H1 (cell line): ENCODE data around the gene ANKMY2. TPM values are rescaled to one million over a fixed set of nuclear protein-coding genes. Genes with fewer than 3 reads are reported as not detected.

Source experiments
- CTCF ChIA-PET: fragments of 300-600 bp; sonication (Branson Sonifier 250); formaldehyde crosslinking; loops from one replicate; lab custom pipeline; 2021; ENCODE audit not compliant: partially characterized antibody; lab: Charles Lee
- POLR2A ChIA-PET: fragments of 300-600 bp; sonication (Branson Sonifier 250); formaldehyde crosslinking; loops from one replicate; lab custom pipeline; 2021; ENCODE audit warnings: inconsistent platforms; ENCODE audit not compliant: partially characterized antibody; lab: Charles Lee
- DNase-seq, 2 experiments: peaks; one replicate each; pipeline versions ENCODE4 v3.0.0 to v3.0.0-alpha.2; 2010 to 2022; ENCODE audit warnings: low spot score in 2 of 2, low read depth in 1 of 2, mixed read lengths in 1 of 2
- FAIRE-seq: peaks from 2 replicates; lab custom pipeline; 2011; peaks lifted over from hg19 to GRCh38; lab: Jason Lieb, UNC
- H2AFZ ChIP-seq: 2 replicates; pipeline ENCODE4 v1.8.1; 2012; ENCODE audit warnings: low read length, inconsistent platforms
- H2AK5ac ChIP-seq: 2 replicates; pipeline ENCODE4 v1.6.1; 2013; ENCODE audit warnings: low read depth, low read length
- H2BK120ac ChIP-seq: replicated peaks from 2 replicates; pipeline ENCODE3; 2013; ENCODE audit warnings: low read depth, low read length, inconsistent platforms
- H2BK12ac ChIP-seq: 2 replicates; pipeline ENCODE4 v1.6.1; 2013; ENCODE audit warnings: low read depth, low read length
- H2BK15ac ChIP-seq: 2 replicates; pipeline ENCODE4 v1.6.1; 2013; ENCODE audit warnings: low read length
- H2BK20ac ChIP-seq: 2 replicates; pipeline ENCODE4 v1.6.1; 2013; ENCODE audit warnings: low read length
- H2BK5ac ChIP-seq: 2 replicates; pipeline ENCODE4 v1.6.1; 2013; ENCODE audit warnings: low read depth, low read length
- H3K14ac ChIP-seq: 2 replicates; pipeline ENCODE4 v1.6.1; 2013; ENCODE audit warnings: inconsistent platforms; ENCODE audit not compliant: insufficient read length
- H3K18ac ChIP-seq: 2 replicates; pipeline ENCODE4 v1.6.1; 2013; ENCODE audit warnings: low read length; ENCODE audit errors: extremely low read depth
- H3K23ac ChIP-seq: 2 replicates; pipeline ENCODE4 v1.6.1; 2013; ENCODE audit warnings: inconsistent platforms; ENCODE audit not compliant: insufficient read length
- H3K23me2 ChIP-seq: 2 replicates; pipeline ENCODE4 v1.6.1; 2013; ENCODE audit warnings: low read depth, low read length
- H3K27ac ChIP-seq: 2 replicates; pipeline ENCODE4 v1.6.1; 2011; ENCODE audit warnings: low read depth, low read length, inconsistent platforms
- H3K27me3 ChIP-seq, 4 experiments: replicated peaks in 1 of 4; 1 replicate in 1 of 4; 2 replicates in 3 of 4; pipeline versions ENCODE4 v1.6.1 to v1.8.1; 2011 to 2013; ENCODE audit warnings: low read length in 3 of 4, mild to moderate bottlenecking in 3 of 4, inconsistent platforms in 2 of 4, mixed read lengths in 2 of 4, moderate library complexity in 1 of 4; ENCODE audit not compliant: control insufficient read depth in 3 of 4, insufficient read depth in 3 of 4; ENCODE audit errors: extremely low read depth in 1 of 4
- H3K36me3 ChIP-seq, 4 experiments: 2 replicates each; pipeline versions ENCODE4 v1.6.1 to v1.8.1; 2011 to 2013; ENCODE audit warnings: mild to moderate bottlenecking in 4 of 4, low read length in 3 of 4, moderate library complexity in 2 of 4, control low read depth in 1 of 4, inconsistent platforms in 1 of 4; ENCODE audit not compliant: insufficient read depth in 4 of 4, control insufficient read depth in 2 of 4
- H3K4ac ChIP-seq: replicated peaks from 2 replicates; pipeline ENCODE3; 2013; ENCODE audit warnings: low read length, low read depth, mixed read lengths, inconsistent platforms; ENCODE audit not compliant: insufficient read length
- H3K4me1 ChIP-seq, 4 experiments: replicated peaks in 1 of 4; 1 replicate in 1 of 4; 2 replicates in 3 of 4; pipeline versions ENCODE4 v1.6.1 to v1.8.1; 2011 to 2013; ENCODE audit warnings: low read length in 3 of 4, inconsistent platforms in 2 of 4, mixed read lengths in 1 of 4; ENCODE audit not compliant: insufficient read depth in 4 of 4, control insufficient read depth in 3 of 4
- H3K4me2 ChIP-seq, 2 experiments: 2 replicates each; pipeline versions ENCODE4 v1.6.1 to v1.8.1; 2011 to 2013; ENCODE audit warnings: low read depth in 2 of 2, low read length in 2 of 2, control low read depth in 1 of 2, inconsistent platforms in 1 of 2, mild to moderate bottlenecking in 1 of 2; ENCODE audit not compliant: insufficient read depth in 1 of 2
- H3K4me3 ChIP-seq, 4 experiments: fragments of 200-600, 300-600 bp in 1 of 4; sonication (generic), shearing (Covaris generic), sonication (Bioruptor Twin) in 1 of 4; 2 replicates each; pipeline versions ENCODE4 v1.5.1 to v1.8.1; 2011 to 2016; ENCODE audit warnings: low read length in 4 of 4, low read depth in 3 of 4, control low read depth in 2 of 4, inconsistent platforms in 2 of 4, mild to moderate bottlenecking in 2 of 4, mixed read lengths in 1 of 4, moderate library complexity in 1 of 4; ENCODE audit not compliant: insufficient read depth in 2 of 4; ENCODE audit errors: extremely low read depth in 1 of 4
- H3K56ac ChIP-seq: replicated peaks from 2 replicates; pipeline ENCODE3; 2013; ENCODE audit warnings: low read depth, mild to moderate bottlenecking, mixed read lengths, low read length, inconsistent platforms; ENCODE audit not compliant: insufficient read length
- H3K79me1 ChIP-seq: 2 replicates; pipeline ENCODE4 v1.6.1; 2013; ENCODE audit warnings: low read depth, low read length, control low read depth
- H3K79me2 ChIP-seq, 2 experiments: 2 replicates each; pipeline versions ENCODE4 v1.6.1 to v1.8.1; 2012 to 2013; ENCODE audit warnings: low read length in 2 of 2, mild to moderate bottlenecking in 2 of 2, inconsistent platforms in 1 of 2; ENCODE audit not compliant: insufficient read depth in 2 of 2, control insufficient read depth in 1 of 2
- H3K9ac ChIP-seq, 4 experiments: replicated peaks in 1 of 4; 1 replicate in 1 of 4; 2 replicates in 3 of 4; pipeline versions ENCODE4 v1.6.1 to v1.8.1; 2011 to 2013; ENCODE audit warnings: low read depth in 3 of 4, low read length in 3 of 4, control low read depth in 2 of 4, mild to moderate bottlenecking in 2 of 4, moderate library complexity in 2 of 4, inconsistent platforms in 1 of 4; ENCODE audit errors: extremely low read depth in 1 of 4
- H3K9me3 ChIP-seq, 2 experiments: 2 replicates each; pipeline versions ENCODE4 v1.6.1 to v1.8.1; 2012 to 2013; ENCODE audit warnings: mild to moderate bottlenecking in 2 of 2, moderate library complexity in 2 of 2, control low read depth in 1 of 2, inconsistent platforms in 1 of 2, low read depth in 1 of 2, low read length in 1 of 2, mixed read lengths in 1 of 2; ENCODE audit not compliant: insufficient read depth in 2 of 2
- H4K20me1 ChIP-seq, 2 experiments: replicated peaks in 1 of 2; 2 replicates each; pipeline versions ENCODE3 to v1.8.1; 2011 to 2013; ENCODE audit warnings: inconsistent platforms in 2 of 2, low read length in 2 of 2, mild to moderate bottlenecking in 1 of 2; ENCODE audit not compliant: insufficient read depth in 2 of 2, control insufficient read depth in 1 of 2
- H4K5ac ChIP-seq: 2 replicates; pipeline ENCODE4 v1.6.1; 2013; ENCODE audit warnings: low read length, low read depth, mixed read lengths, inconsistent platforms; ENCODE audit not compliant: insufficient read length
- H4K8ac ChIP-seq: 2 replicates; pipeline ENCODE4 v1.8.0; 2013; ENCODE audit warnings: mild to moderate bottlenecking, moderate library complexity, low read length, inconsistent platforms; ENCODE audit not compliant: insufficient read depth; ENCODE audit errors: extremely low read depth
- H4K91ac ChIP-seq: replicated peaks from 2 replicates; pipeline ENCODE3; 2013; ENCODE audit warnings: low read length, mixed read lengths, inconsistent platforms; ENCODE audit not compliant: insufficient read length
- CBX5 ChIP-seq: fragments of 300-800, 300-1000 bp; sonication (generic); IDR thresholded peaks from 2 replicates; pipeline ENCODE4 v1.7.1; 2016; ENCODE audit warnings: antibody characterized with exemption, low read length, low read depth
- JUN ChIP-seq: IDR thresholded peaks from 2 replicates; pipeline ENCODE4 v1.6.1; 2011; ENCODE audit warnings: low read depth, mild to moderate bottlenecking, improper control_type of control experiment, low read length
- MAFK ChIP-seq: IDR thresholded peaks from 2 replicates; pipeline ENCODE4 v1.6.1; 2012; ENCODE audit warnings: low read depth, mild to moderate bottlenecking, improper control_type of control experiment, low read length
- WGBS, 2 experiments: shearing (Covaris generic) in 1 of 2; methylation state at CpG; one replicate each; pipeline versions ENCODE4 v1.1.6 to v1.1.7; 2013 to 2015; ENCODE audit warnings: low lambda C conversion rate in 2 of 2, mixed read lengths in 2 of 2, inconsistent platforms in 1 of 2, low coverage in 1 of 2, missing lambda C conversion rate in 1 of 2; ENCODE audit not compliant: insufficient replicate concordance in 2 of 2, insufficient coverage in 1 of 2, insufficient read length in 1 of 2; ENCODE audit errors: extremely low coverage in 1 of 2, missing lambda C conversion rate in 1 of 2; 5-methylcytosine and 5-hydroxymethylcytosine counted together
- polyA plus RNA-seq, 7 experiments: library from polyadenylated mRNA; depleted of rRNA in 3 of 7; stranded (reverse) in 5 of 7; unstranded in 2 of 7; fragments of >200 nt in 5 of 7; fragments of 200-250 nt in 2 of 7; gene quantifications; 1 replicate in 5 of 7; 2 replicates in 1 of 7; 4 replicates in 1 of 7; pipeline versions ENCODE4 v1.2.1 to v1.2.3, GENCODE V29; 2011 to 2013; ENCODE audit warnings: missing spikeins in 2 of 7, mixed read lengths in 2 of 7
- total RNA-seq: library from RNA; stranded (reverse); fragmentation: NEBNext Ultra II Directional; extraction: Animal tissue kit (Norgen Biotek cat#: 25700); gene quantifications from 2 replicates; pipeline ENCODE4 v1.2.1, GENCODE V29; 2021

Gene ANKMY2
- total and polyA plus RNA-seq, 2 of the 8 experiments (the other 6 are each of a cell fraction or from before 2014, with no cell fraction given): 5.2 to 9.3 TPM

GRCh38 chr7:16587790-16588189 lies 57.8 kb downstream of the ANKMY2 start:
- no peak overlapping the region for H2BK12ac ChIP-seq
- no peak overlapping the region for H2BK5ac ChIP-seq
- H3K79me1 ChIP-seq: no peaks in the 10 kb centered on the region
- TF ChIP-seq MAFK (no peak), JUN (no peak), CBX5 (no peak)
- H3K14ac ChIP-seq: no peak overlapping the region
- no peak overlapping the region for H3K23ac ChIP-seq
- H4K91ac ChIP-seq: no peak overlapping the region
- no peaks in the 10 kb centered on the region for H4K20me1 ChIP-seq
- ChIA-PET CTCF (interaction anchor here (0.6 to 2.4 kb wide), 5 partner anchors 23 to 252 kb away, joined by 3 to 7 read pairs (median 3); no protein-coding TSS in a partner anchor), POLR2A (interaction anchor here (1.0 kb wide), 1 partner anchor 58 kb away, joined by 3 read pairs; the partner anchor contains the start of genes ANKMY2 and BZW2)
- no peak overlapping the region for H2AK5ac ChIP-seq
- H3K4me1 ChIP-seq: no peaks in the 10 kb centered on the region
- WGBS, 2 experiments: 88% methylated on average over 6 of the region's 6 CpGs; no CpG with 5 or more reads in 1 of the 2 experiments
- H3K18ac ChIP-seq: no peak overlapping the region
- H2BK15ac ChIP-seq: no peak overlapping the region
- H2AFZ ChIP-seq: no peak overlapping the region
- no peak overlapping the region for H2BK20ac ChIP-seq
- FAIRE-seq: no peak
- no peak overlapping the region for H3K9ac ChIP-seq
- H3K79me2 ChIP-seq: no peaks in the 10 kb centered on the region
- no peak for DNase-seq
- H4K8ac ChIP-seq: no peak overlapping the region
- 0 out of 4 replicates have a peak, but pooled peaks cover 0 to 3% of the 10 kb centered on the region in 2 experiments for H3K9me3 ChIP-seq
- H3K23me2 ChIP-seq: no peaks in the 10 kb centered on the region
- no peak overlapping the region for H2BK120ac ChIP-seq
- H3K27ac ChIP-seq: no peak overlapping the region
- no peak overlapping the region for H3K56ac ChIP-seq
- no peaks in the 10 kb centered on the region for H3K27me3 ChIP-seq
- no peak overlapping the region for H3K4me2 ChIP-seq
- H3K36me3 ChIP-seq: no peaks in the 10 kb centered on the region
- no peak overlapping the region for H3K4ac ChIP-seq
- no peak overlapping the region for H4K5ac ChIP-seq
- no peak overlapping the region for H3K4me3 ChIP-seq
